Measurements from ENCODE around the gene ZNF280C. TPM values are rescaled to one million over a fixed set of nuclear protein-coding genes. Genes with fewer than 3 reads are reported as not detected.

Gene ZNF280C
- total and polyA plus RNA-seq, 2 of the 13 experiments (the other 11 are each of a cell fraction or from before 2014, with no cell fraction given): 3.0 to 3.3 TPM

- Histone ChIP-seq H2AFZ (ENCODE audit: low read length) (no peak overlapping the region), H3K79me2 (ENCODE audit: insufficient read depth, low read length) (no peaks in the 10 kb centered on the region), H3K27ac (ENCODE audit: extremely low read length, insufficient read depth, low read length) (no peak overlapping the region), H3K4me1 (ENCODE audit: insufficient read depth, low read length) (no peaks in the 10 kb centered on the region), H3K9me3 (ENCODE audit: low read length) (no peaks in the 10 kb centered on the region), H3K27me3 (ENCODE audit: control insufficient read depth in 1 of 2, insufficient read depth in 2 of 2, low read length in 2 of 2) (no peaks in the 10 kb centered on the region), H4K20me1 (ENCODE audit: insufficient read depth, low read length) (no peaks in the 10 kb centered on the region), H3K36me3 (replicated peaks in 1 of 2; ENCODE audit: control insufficient read depth in 1 of 2, insufficient read depth in 2 of 2, low read length in 2 of 2) (no peaks in the 10 kb centered on the region), H3K4me2 (ENCODE audit: low read depth, low read length) (no peak overlapping the region), H3K4me3 (replicated peaks in 1 of 3; ENCODE audit: insufficient read depth in 1 of 3, low read depth in 2 of 3, low read length in 3 of 3) (no peak overlapping the region), H3K9ac (ENCODE audit: insufficient read depth, low read depth, low read length) (no peak overlapping the region)
- intact Hi-C loops (cut with micrococcal nuclease; ENCODE audit: unreplicated experiment) (no loop called here), in situ Hi-C loops (cut with HindIII; ENCODE audit: extremely low pct_ligation_motif_present, low pct_unique_long_range_greater_than_20kb) (no loop called here)
- ChIA-PET POLR2A (no interaction called here), CTCF (ENCODE audit: low intra/inter-chr PET ratio, low total read pairs) (no interaction called here)
- DNase-seq (ENCODE audit: low spot score) (no peak), FAIRE-seq (no peak), ATAC-seq (no peak)
- no TSS peak for BruUV-seq (replicated peaks)
- TF ChIP-seq, protein P1, sequence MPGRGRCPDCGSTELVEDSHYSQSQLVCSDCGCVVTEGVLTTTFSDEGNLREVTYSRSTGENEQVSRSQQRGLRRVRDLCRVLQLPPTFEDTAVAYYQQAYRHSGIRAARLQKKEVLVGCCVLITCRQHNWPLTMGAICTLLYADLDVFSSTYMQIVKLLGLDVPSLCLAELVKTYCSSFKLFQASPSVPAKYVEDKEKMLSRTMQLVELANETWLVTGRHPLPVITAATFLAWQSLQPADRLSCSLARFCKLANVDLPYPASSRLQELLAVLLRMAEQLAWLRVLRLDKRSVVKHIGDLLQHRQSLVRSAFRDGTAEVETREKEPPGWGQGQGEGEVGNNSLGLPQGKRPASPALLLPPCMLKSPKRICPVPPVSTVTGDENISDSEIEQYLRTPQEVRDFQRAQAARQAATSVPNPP (CRISPR knock-in tag; IDR thresholded peaks at IDR 0.05): no peak
- TF ChIP-seq ZNF382 (CRISPR knock-in tag; IDR thresholded peaks at IDR 0.05; ENCODE audit: borderline replicate concordance) (no peak), PLSCR1 (CRISPR knock-in tag; IDR thresholded peaks at IDR 0.05; ENCODE audit: borderline replicate concordance) (no peak), ZMYM4 (CRISPR knock-in tag; IDR thresholded peaks at IDR 0.05) (no peak)
Observed at GRCh38 chrX:130253916-130254315, 14.8 kb downstream of the ZNF280C start.

- FAIRE-seq (no peak), DNase-seq (ENCODE audit: low spot score) (no peak), ATAC-seq (no peak)
- Histone ChIP-seq H3K27me3 (ENCODE audit: control insufficient read depth in 1 of 2, insufficient read depth in 2 of 2, low read length in 2 of 2) (no peaks in the 10 kb centered on the region), H3K4me3 (replicated peaks in 1 of 3; ENCODE audit: insufficient read depth in 1 of 3, low read depth in 2 of 3, low read length in 3 of 3) (no peak overlapping the region), H4K20me1 (ENCODE audit: insufficient read depth, low read length) (no peaks in the 10 kb centered on the region), H3K9me3 (ENCODE audit: low read length) (no peaks in the 10 kb centered on the region), H3K27ac (ENCODE audit: extremely low read length, insufficient read depth, low read length) (no peak overlapping the region), H3K4me2 (ENCODE audit: low read depth, low read length) (no peak overlapping the region), H3K9ac (ENCODE audit: insufficient read depth, low read depth, low read length) (no peak overlapping the region), H3K79me2 (ENCODE audit: insufficient read depth, low read length) (no peaks in the 10 kb centered on the region), H3K36me3 (replicated peaks in 1 of 2; ENCODE audit: control insufficient read depth in 1 of 2, insufficient read depth in 2 of 2, low read length in 2 of 2) (no peaks in the 10 kb centered on the region), H3K4me1 (ENCODE audit: insufficient read depth, low read length) (no peaks in the 10 kb centered on the region), H2AFZ (ENCODE audit: low read length) (no peak overlapping the region)
- 98% methylated on average over 14 of the region's 14 CpGs for WGBS (ENCODE audit: low lambda C conversion rate)
- CTCF ChIA-PET (ENCODE audit: low intra/inter-chr PET ratio, low total read pairs): no interaction called here
- TF ChIP-seq ATF3 (CRISPR knock-in tag; IDR thresholded peaks at IDR 0.05) (no peak), SNRNP70 (IDR thresholded peaks at IDR 0.05; ENCODE audit: low read depth, low read length) (no peak), ZNF562 (CRISPR knock-in tag; IDR thresholded peaks at IDR 0.05; ENCODE audit: borderline replicate concordance) (no peak), GATA4 (IDR thresholded peaks at IDR 0.05; ENCODE audit: borderline replicate concordance, low read depth) (no peak), PCBP1 (IDR thresholded peaks at IDR 0.05; ENCODE audit: borderline replicate concordance, low read depth, low read length) (no peak), RFX3 (CRISPR knock-in tag; IDR thresholded peaks at IDR 0.05) (no peak), BRCA1 (CRISPR knock-in tag; IDR thresholded peaks at IDR 0.05) (no peak), ZKSCAN1 (IDR thresholded peaks at IDR 0.05; ENCODE audit: low read length) (no peak)
- intact Hi-C loops (cut with micrococcal nuclease; ENCODE audit: unreplicated experiment): no loop called here
- no TSS peak for BruUV-seq (replicated peaks)
- POLR2A ChIA-PET: no interaction called here
- in situ Hi-C loops (cut with HindIII; ENCODE audit: extremely low pct_ligation_motif_present, low pct_unique_long_range_greater_than_20kb): no loop called here
Observed at GRCh38 chrX:130251671-130252070, 17.0 kb downstream of the ZNF280C start.
